Stimulated activated CD8-positive, alpha-beta memory T cell treated with anti-CD3 and anti-CD28 coated beads, Interleukin-15, amount 100 ng/mL, for 24 hours (primary cell): ENCODE results near the gene NUDCD3.
"Not testable (repeated sequence)": the region's sequence is repeated elsewhere in the genome, so short reads cannot be mapped to it uniquely, and the experiment has no call there.

ENCODE experiments used
- DNase-seq: peaks from one replicate; pipeline ENCODE4 v3.0.0-alpha.2; 2020; ENCODE audit warnings: low read depth

Gene NUDCD3

DNA sequence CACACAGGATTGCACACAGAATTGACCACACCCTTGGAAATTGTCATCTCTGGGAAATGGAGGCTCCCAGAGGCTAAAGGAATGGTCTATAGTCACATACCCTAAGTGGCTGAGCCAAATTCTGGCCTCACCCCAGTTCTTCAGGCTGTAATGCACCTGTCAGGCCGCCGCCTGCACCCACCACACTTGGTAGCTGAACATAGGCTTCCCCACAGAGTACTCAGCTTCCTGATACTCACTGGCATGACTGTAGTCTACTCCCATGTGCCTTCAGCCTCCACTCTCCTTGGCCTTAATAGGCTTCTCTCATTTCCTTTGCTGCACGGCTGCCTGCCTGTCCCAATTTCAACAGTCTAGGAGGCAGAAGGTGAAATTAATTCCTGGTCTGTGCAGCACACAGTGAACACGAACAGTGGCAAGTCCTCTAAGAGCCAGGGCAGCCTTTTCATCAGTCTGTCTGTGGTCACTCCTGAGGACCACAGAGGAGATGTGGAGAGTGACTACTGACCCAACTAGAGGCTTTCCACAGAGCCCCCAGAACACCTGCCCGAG is 42.5 kb downstream of the NUDCD3 start:
- no peak for DNase-seq

DNA sequence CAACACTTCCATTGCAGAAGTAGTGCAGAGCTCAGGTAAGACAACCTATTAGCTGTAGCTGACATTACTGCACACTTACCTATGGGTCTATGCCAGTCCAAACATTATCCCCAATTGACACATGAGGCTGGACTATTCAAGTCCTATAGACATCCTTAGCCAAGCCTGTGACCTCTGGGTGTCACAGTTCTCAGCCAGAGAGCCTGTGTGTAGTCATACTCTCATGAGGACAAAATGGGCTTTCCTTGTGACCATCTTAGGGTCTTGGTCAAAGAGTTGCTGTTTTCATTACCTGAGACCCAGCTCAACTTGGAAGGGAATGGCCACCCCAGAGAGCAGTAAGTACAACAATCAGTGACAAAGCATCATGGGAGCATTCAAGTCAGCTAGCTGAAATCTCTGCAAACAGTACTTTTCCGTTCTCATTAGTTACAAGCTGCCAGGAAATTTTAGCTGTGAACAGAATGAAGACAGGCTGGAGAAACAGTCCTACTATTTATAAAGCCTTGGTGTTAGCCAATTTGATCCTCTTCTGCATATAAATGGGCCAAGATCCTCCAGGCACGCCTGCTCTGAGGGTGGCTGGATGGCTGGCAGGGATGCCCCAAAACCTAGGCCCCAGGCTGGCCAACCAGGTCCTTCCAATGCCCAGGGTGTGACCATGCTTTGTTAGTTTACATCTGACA is 44.3 kb downstream of the NUDCD3 start:
- DNase-seq: no peak

DNA sequence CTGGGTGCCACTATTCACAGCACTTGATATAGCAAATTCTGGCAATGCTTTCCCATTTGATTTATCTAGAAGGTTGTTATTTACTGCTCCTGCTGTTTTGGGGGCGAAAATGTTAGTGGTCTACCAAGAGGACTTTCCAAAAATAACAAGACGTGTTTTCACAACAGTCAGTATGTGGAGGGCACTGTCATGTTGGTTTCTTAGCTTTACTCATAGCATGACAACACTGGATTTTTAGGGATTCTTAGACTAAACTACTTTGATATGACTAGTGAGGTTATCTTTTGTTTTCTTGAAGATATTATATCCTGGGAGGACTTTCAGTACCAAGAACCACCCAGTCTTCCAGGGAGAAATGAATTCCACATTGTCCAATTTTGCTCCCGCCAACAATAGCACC is 49.4 kb downstream of the NUDCD3 start:
- DNase-seq: no peak

DNA sequence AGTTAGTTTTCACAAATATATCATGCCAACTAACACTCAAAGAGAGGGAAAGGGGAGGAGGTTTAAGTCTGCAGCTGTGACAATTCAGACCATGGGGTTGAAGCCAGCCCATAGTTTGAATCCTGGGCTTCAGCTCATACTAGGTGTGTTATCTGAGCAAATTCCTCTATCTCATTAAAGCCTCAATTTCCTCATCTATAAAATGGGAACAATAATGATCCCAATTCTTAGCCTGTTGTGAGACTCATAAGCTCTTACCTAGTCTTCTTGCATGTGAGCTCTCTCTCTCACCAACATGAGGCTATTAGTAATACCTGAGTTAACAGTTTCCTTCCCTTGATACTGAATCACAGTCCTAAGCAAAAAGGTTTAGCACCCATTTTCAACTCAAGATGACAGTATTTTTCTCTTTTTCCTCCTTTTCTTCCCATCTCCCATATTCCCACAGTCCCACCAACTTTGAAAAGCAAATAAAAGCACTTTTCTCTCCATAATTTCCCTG is 49.8 kb downstream of the NUDCD3 start:
- no peak for DNase-seq

DNA sequence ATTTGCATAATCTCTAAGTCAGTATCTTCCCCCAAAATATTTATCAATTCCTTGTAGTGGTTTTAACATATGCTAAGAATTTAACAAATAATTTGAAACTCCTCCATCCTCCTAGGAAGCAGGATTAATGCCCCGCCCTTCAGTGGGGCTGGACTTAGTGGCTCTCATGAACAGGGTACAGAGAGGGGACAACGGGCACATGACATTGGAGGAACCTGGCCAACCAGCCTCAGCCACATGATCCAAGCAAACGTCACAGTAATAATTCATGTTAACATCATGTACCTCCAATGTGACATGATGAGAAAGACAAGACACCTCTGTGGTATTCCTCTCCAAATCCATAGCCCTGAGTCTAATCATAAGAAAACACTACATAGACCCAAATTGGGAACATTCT is 50.5 kb downstream of the NUDCD3 start:
- no peak for DNase-seq

DNA sequence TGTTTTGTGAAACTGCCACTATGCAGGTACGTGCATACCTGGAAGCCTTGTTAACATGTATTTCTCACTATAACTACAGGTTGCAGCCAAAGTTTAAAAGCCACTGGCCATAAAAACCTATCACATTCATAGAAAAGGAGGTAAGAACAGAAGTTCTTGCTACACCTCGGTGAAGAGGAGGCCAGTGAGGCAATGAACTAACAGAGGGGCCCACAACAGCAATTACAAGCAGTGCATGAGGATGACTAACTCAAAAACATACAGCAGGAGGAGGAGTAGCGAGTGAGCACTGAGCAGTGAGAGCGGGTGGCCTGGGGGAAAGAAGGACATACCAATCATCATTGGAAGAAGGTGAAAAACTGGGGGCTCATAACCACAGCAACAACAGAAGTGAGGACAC is 51.6 kb downstream of the NUDCD3 start:
- no peak for DNase-seq

DNA sequence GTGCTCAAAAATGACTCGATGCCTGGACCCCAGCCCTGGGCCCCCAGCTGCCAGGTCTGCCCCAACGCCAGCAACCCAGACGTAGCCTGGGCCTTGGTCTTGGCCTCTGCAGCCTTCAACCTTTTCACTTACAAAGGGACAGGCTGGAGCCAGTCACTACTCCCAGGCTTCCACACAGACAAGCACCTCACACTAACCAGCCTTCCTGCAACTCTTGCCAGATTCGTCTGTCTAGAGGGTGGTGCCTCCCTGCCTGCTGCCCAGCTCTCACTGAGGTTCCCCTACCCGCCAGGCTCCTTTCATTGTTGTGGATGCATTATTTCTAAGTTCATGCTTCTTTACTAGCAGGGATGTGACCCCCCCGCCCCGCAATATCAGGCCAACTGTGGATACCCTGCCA is 56.3 kb downstream of the NUDCD3 start:
- DNase-seq: no peak

DNA sequence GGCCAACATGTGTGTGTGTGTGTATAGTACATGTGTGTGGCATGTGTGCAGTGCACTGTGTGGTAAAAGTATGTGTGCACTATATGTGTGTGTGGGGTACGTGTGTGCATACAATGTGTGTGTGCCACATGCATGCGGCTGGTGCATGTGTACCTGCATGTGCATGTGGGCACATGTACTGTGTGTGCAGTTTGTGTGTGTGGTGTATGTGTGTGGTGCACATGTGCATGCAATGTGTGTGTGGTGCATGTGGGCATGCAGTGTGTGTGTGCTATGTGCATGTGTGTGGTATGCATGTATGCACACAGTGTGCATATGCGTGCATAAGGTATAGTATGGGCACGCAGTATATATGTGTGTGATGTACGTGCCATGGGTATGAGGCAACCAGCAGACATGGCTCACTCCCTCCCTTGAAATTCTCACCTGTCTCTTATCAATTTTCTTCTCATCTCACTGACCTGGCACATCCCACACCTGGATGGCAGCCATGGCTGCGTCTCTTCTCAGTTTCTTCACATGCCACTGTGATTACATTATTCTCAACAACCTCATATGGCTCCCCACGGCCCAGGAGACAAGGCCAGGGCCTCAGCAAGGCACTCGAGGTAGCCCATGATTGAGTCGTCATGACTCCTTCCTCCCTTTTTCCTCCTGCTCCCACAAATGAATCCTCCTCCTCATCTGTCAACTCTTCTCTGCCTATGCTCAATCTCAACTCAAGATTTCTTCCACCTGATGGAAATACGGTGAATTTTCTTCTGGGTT is 57.0 kb downstream of the NUDCD3 start:
- DNase-seq: no peak

DNA sequence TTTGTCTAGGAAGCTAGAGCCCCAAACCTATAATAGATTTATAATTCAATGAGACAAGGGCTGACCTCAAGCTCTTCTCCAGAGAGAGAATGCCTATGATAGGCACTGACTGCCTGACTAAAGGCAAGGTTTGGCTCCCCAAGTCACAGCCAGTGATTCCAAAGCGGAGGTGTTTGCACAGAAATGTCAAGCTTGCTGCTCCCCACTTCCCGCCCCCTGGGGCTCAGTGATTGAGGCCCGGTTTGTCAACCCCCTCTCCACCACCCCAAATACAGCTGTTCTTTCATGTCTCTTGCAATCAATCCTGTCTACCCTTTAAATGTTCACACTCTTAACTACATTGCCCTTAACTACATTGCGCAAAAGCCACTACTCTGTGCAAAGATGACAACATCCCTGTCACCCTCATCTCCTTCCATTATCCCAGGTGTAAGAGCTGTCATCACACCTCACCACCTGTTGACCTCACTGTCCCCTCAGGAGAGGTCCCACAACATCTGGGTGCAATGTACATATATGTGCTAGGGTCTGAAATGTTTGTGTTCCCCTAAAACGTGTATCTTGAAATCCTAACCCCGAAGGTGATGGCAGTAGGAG is 58.0 kb downstream of the NUDCD3 start:
- DNase-seq: no peak

DNA sequence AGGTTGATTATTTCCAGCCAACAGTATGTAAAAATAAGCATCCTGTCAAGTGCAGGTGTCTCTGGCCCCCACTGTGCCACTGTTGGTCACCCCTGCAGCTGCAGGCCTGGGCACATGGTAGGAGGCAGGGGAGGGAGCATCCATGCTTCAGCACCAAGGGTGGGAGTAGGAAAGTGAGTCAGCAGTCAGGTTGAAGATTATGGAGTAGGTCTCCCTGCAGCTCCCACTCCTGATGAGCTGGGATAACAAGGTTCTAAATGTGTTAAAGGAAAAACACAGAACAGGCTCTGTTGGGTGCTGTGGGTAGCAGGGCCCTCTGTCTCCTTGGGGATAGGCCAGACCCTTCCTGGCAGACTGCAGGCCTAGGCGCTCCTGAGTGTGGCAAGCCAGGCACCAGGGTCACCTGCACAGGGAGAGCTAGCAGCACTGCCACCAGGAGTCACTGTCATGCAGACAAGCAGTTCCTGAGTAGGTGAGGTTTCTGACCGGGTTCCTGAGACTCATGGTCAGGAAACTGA is 59.3 kb downstream of the NUDCD3 start:
- DNase-seq: no peak

DNA sequence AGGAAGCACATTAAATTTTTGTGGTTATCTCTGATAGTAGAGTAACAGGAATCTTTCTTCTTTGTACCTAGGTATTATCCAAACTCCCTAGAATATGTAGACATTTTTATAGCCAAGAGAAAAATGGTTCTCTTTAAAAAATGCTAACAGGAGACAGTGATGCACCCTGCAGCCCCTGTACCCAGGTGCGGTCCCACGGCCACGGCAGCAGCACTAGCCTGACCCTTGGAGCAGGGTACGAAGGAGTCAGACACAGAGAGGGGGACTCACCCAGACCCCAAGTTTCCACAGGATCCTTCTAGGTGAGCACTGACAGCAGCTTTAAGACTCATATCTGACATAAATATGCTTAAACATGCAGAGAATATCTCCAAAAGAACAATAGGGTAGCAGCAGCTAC is 60.4 kb downstream of the NUDCD3 start:
- DNase-seq: no peak

DNA sequence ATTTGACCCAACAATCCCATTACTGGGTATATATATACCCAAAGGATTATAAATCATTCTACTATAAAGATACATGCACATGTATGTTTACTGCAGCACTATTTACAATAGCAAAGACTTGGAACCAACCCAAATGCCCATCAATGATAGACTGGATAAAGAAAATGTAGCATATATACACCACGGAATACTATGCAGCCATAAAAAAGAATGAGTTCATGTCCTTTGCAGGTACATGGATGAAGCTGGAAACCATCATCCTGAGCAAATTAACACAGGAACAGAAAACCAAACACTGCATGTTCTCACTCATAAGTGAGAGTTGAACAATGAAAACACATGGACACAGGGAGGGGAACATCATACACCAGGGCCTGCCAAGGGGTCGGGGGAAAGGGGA is 65.7 kb downstream of the NUDCD3 start:
- not testable (repeated sequence) for DNase-seq

DNA sequence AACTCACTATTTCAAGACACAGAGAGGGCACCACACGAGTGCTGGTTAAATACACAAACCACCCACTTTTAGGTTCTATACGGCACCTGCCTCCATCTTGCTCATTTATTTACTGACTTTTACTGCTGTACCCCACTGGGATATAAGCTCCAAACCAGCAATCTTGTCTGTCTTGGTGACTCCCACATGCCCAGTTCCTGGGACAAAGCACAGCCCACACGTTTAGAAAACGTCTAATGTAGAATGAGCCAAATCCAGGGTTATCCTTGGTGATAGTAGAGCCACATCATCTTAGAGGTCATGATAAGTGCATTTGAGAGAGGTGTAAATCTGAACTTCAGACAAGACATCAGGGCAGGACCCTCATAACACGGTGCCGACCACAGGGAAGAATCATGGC is 73.5 kb downstream of the NUDCD3 start:
- no peak for DNase-seq

DNA sequence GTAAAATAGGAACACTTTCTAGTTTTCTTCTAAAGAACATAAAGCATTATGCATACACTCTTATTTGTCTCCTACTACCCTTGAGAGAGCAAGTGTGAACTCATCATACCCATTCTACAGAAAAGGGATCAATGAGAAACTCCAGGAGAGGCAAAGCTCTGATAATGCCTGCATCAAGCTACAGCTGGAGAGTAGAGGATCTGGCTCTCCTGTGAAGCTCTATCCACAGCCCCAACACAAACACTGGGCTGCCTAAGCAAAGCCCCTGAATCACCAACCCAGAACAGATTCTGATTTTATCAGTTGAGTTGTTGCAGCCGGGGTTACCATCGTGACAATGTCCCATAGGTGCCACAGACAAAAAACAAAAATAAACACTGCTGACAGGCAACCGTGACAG is 74.9 kb downstream of the NUDCD3 start:
- DNase-seq: no peak

DNA sequence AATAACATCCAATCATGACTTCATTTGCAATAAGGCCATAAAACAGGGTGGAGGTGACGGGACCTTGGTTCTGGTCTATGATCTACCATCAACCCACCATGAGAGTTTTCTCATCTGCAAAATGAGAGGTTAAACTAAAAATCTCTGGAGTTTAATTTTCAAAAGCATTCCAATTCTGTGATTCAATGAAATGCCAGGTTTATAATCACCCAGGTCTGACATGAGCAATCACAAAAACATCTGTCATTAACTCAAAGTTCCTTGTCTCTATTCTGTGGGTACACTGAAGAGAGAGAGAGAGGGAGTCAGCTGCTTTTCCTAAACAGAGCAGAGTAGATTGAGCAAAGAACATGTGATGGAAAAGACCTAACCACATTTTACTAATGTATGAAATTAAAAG is 75.4 kb downstream of the NUDCD3 start:
- DNase-seq: no peak

DNA sequence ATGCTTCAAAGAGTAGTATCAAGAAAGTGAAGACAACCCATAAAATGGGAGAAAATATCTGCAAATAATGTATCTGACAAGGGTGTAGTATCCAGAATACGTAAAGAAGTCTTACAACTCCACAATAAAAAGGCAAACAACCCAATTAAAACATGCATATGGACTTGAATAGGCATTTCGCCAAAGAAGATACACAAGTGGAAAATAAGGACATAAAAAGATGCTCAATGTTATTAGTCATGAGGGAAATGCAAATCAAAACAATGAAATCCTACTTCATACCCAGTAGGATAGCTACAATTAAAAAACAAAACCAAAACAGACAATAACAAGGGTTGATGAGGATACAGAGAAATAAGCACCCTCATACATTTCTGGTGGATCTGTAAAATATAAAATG is 79.2 kb downstream of the NUDCD3 start:
- no peak for DNase-seq

DNA sequence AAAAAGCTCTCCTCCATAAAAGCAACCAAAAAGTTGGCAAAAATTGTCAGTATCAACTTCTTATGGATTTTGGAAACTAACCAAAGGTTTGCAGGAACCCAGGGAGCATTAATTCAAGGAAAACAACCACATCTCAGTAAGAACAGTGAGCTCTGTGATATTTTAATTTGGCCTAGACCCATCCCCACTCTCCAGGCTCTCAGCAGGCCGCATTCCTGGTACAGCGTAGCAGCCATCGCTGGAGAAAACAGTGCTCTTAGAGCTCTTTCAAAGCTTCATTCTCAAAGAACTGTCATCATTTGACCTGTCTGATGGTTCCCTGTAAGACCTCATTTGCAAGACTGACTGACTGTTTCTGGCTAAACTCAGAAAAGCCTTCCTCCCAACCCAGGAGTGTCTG is 81.9 kb downstream of the NUDCD3 start:
- DNase-seq: no peak

DNA sequence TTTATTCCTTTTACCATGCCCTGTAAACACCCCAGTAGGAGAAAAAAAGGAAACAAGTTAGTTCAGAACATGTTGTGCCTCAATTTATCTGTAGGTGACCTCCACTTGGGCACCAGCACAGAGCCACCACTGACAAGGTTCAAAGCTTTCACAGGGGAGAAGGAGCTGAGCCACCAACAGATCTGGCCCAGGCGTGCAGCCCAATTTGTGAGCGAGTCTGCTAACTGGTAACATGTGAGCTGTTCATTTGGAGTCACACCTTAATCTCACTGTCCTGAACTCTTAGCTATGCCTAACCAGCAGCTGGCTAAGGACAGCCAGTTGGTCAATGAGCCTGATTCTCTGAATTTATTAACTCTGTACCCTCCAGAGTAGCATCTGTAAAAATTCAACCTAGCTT is 86.7 kb downstream of the NUDCD3 start:
- no peak for DNase-seq

DNA sequence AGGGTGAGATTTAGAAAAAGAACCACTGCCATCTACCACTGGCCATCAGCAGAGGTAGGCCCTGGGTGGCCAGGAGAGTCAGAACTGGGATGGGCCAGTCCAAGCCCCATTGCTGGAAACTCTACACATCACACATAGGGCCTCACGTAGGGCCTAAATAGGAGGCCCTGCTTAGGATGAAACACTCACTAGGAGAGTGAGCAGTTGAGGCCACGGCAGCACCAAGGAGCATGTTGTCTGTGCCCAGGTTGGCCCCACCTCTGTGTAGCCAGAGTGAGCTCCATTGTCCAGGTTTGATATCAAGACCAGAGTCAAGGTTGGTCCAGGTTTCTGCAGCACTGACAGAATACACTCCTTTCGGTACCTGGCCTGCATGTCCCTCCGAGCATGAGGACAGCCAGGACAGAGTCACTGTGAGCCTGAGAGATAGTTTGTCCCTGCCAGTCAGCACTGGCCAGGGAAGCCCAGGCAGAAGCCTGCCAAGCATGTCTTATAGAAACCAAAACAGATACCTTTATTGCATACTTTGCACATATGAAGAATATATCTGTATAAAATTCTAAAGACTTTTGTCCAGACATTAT is 87.2 kb downstream of the NUDCD3 start:
- DNase-seq: no peak

DNA sequence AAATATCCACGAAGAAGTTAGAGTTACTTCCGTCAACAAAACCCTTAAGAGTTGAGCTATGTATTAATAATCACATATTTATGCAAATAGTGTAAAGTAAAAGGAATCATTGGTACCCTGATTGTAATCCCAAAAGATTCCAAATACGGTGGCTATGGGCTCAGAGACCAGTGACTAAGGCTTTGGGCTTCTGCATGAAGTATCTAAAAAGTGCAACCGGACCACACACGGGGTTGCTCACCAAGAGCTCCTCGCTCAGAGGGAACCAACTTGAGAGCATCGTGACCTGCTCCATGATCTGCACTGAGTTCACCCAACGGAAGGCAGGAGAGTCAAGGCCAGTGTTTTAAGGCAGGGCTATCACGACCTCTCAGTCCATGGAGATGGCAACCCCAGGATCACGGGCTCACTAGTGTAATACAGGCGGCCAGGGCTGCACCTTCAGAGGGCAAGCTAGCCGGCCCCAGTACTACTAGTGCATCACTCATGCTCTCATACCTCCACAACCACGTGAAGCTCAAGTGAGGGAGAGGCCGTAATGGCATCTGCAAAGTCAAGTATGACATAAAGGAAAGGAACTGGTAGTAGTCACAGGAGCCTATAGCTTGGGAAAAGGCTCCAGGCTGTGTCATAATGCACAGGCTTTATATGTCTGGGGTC is 87.9 kb downstream of the NUDCD3 start:
- no peak for DNase-seq

DNA sequence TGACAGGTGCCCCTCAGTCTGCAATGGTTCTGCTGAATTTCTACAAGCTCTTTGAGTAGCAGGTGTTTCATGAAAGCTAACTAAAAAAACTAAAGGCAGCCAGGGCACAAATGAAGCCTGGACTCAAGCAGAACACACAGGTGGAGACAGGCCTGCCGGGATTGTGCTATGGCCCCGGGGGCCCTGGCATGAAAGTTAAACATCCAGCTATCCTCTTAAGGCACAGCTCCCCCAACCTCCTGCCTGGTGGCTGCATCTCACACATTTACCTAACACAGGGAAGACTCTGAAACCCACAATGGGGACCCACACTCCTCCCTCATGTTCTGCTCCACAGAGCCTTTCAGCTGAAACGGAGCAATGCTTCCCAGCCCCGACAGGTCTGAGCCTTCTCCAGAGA is 88.8 kb downstream of the NUDCD3 start:
- DNase-seq: no peak

DNA sequence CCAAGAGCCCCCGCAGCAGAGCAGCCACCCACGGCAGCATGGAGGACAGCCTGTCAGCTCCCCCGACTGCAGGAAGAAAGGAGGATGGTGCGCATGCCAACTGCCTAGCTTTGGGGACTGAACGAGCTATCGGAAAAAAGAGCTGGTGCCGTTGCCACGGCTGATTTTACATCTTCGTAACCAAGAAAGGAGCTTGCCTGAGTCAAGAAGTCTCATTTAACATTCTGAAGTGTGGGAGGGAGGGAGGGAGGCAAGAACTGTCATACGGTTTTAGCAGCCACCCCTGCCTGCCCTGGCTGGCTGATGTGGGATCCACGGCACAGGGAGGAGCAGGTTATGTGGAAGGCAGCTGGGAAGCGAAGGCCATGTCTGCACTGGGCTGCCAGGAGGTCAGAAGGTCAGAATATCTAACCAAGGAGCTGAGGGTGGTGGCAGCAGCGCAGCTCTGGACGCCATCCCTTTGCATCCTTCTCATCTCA is 90.4 kb downstream of the NUDCD3 start:
- no peak for DNase-seq
